GM20000 (cell line): Measurements from ENCODE around the gene RGS18.
"Not testable (repeated sequence)": the region's sequence is repeated elsewhere in the genome, so short reads cannot be mapped to it uniquely, and the experiment has no call there.

ENCODE experiments used
- DNase-seq: peaks from one replicate; pipeline ENCODE4 v3.0.0; 2012; ENCODE audit warnings: low spot score
- TF ChIP-seq, protein P1 (sequence below): IDR thresholded peaks from 2 replicates; pipeline ENCODE4 v1.5.1; 2012; ENCODE audit warnings: mild to moderate bottlenecking, control low read depth; ENCODE audit errors: extremely low read depth, missing control alignments

Gene RGS18

DNA sequence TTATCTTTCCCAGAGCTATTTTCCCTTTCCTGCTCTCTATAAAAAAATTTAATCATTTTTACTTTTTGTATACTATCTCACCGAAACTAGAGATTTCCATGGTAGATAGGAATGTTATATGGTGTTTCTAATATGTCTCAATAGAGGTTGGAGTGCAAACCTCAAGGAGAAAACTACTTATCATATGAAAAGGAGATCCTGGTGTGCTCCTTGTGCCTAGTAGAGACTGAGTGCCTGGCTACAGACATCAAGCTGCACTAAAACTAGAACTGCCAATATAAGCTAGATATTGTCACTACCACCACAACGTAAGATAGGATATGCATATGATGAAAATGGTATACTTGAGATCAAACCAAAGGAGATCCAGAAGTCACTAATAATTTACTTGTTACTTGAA is 67.0 kb downstream of the RGS18 start:
- TF ChIP-seq, protein P1, sequence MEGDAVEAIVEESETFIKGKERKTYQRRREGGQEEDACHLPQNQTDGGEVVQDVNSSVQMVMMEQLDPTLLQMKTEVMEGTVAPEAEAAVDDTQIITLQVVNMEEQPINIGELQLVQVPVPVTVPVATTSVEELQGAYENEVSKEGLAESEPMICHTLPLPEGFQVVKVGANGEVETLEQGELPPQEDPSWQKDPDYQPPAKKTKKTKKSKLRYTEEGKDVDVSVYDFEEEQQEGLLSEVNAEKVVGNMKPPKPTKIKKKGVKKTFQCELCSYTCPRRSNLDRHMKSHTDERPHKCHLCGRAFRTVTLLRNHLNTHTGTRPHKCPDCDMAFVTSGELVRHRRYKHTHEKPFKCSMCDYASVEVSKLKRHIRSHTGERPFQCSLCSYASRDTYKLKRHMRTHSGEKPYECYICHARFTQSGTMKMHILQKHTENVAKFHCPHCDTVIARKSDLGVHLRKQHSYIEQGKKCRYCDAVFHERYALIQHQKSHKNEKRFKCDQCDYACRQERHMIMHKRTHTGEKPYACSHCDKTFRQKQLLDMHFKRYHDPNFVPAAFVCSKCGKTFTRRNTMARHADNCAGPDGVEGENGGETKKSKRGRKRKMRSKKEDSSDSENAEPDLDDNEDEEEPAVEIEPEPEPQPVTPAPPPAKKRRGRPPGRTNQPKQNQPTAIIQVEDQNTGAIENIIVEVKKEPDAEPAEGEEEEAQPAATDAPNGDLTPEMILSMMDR, result no peak
- DNase-seq, result no peak

- TF ChIP-seq, protein P1, result no peak
- no peak for DNase-seq
Observed at GRCh38 chr1:192225703-192226102, 67.4 kb downstream of the RGS18 start.

DNA sequence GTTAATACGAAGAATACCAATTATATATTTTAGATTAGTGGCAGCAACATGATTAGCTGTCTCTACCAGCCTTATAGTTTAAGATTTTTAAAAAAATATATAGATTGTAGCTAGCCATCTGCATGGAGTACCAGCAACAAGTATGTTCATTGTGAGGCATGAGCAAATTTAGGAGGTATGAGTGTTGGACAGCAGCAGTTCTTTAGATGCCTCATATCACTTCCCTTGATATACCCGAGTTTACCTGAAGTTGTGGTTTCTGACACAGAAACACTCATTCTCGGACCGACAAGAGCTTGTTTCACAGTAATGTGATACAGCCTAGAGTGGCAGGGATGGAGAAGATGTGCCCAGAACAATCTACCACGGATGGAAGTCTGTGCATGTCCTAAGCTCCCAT is 69.1 kb downstream of the RGS18 start:
- TF ChIP-seq, protein P1, result no peak
- no peak for DNase-seq

GRCh38 chr1:192227980-192228379 is 69.7 kb downstream of the RGS18 start:
- not testable (repeated sequence) for DNase-seq

DNA sequence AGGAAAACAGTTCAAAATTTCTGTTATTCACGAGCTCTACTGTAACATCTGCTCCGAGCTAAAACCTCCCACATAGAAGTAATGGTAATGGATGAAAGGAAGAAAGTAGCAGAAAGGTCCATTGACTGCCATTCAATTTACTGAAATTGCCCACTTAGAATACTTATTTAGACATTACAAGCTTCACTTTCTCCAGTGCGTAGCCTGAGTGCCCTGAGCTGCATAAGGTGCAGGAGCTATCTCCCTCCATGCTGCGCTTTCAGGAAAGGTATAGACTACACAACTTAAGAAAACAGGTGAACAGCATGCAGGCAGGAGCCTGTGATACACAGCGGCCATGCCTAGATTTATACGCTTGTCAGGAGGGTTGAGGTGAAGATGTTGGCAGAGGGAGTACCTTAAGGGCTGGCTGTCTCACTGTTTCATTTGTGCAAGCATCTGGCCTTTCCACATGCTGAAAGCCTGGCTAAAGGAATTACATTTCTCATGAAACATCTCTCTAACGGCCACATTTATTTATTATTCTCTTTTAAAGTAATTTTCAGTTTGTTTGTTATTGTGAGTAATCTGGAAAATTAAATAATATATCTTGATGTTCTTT is 74.7 kb downstream of the RGS18 start:
- DNase-seq, result no peak
- TF ChIP-seq, protein P1, result no peak

DNA sequence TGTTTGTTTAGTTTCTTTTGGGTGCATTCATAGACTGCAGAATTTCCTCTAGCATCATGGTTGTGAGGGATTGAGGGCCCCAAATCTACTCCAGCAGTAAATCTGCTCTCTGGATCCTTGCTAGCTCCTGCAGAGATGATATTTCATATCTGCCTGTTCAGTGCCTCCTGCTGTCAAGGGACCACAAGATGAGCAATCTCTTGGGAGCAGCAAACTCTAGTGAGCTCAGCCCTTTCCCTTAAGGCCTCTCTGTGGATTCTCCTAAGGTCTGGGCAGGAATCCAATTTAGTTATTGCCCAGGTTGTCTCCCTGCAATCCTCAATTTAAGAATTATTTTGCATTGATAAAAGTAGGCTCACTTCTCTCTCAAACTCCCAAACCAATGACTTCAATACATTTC is 76.9 kb downstream of the RGS18 start:
- no peak for DNase-seq
- TF ChIP-seq, protein P1, result no peak
